ENCODE data around the gene ZC3H18.

Gene ZC3H18

DNA sequence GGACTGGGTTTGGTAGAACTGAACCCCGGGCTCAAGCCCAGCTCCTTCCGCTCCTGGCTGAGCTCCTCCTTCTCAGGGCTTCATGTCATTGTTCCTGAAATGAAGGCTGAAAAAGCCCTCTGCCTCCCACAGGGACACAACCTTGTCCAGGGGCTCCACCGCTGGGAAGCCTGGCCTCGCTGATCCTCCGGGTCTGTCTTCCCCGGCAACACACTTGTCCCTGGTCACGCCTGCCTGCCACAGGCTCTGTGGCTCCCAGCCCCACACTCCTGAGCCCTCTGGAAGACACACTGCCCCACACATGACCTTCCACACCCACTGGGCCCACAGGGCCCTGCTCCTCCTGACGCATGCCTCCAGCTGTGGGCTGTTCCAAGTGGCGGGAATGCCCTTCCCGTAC, 18.0 kb upstream of the ZC3H18 start:
- no peak for DNase-seq

DNA sequence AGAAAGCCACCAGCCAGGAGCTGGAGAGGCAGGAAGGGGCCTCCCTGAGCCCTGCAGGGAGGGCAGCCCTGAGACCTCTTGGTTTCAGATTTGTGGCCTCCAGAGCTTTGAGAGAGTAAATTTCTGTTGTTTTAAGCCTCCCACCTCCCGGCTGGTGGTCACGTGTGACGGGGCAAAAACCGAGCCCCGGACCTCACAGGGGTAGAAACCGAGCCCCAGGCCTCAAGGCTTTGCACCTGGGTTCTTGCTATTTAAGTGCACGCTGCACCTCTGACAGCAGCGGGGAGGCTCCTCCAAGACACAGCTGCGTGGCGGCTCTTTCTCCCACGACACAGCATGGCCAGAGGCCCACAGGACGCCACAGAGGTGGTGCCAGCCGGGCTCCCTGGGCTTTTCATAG, 17.4 kb upstream of the ZC3H18 start:
- no peak for DNase-seq

DNA sequence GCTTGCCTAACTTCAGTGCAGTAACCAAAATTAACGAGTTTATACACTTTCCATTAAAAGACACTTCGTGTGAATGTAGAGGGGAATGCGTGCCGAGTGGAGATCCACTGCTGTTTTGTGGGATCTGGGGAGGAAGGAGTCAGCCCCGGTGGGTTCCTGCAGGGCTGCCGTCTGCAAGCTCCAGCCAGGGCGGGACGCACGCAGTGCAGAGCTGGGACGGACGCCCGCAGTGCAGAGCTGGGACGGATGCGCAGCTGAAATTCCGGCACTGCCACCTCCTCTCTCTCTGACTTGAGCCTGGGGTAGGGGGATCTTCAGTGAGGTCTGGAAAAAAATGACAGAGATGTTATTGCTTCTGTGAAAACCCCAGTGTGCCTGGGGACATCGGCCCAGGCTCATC, 16.5 kb upstream of the ZC3H18 start:
- DNase-seq: no peak

DNA sequence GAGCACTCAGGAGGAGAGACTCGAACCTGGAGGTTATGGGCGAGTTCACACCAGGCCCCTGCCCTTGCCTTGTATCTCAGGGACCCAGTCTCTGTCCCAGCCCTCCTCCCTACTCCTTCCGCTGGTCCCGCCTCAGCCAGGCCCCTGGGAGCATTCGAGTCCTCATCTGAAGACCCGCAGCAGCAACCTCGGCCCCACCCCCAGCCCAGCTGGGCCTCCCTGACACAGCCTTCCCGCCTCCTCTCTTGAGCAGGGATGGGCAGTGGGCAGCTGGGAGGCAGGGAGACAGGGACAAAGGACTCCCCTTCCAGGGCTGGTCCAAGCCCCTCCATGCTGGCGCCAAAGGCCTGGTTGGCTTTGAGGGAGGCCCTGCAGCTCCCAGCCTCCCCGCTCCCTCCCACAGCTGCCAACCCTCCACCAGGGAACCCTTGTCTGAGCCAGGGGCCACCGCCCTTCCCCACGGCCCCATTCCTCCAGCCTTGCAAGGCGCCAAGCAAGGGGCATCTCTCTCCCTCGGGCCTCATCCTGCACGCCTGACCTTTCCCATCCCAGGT, 15.4 kb upstream of the ZC3H18 start:
- DNase-seq: no peak

DNA sequence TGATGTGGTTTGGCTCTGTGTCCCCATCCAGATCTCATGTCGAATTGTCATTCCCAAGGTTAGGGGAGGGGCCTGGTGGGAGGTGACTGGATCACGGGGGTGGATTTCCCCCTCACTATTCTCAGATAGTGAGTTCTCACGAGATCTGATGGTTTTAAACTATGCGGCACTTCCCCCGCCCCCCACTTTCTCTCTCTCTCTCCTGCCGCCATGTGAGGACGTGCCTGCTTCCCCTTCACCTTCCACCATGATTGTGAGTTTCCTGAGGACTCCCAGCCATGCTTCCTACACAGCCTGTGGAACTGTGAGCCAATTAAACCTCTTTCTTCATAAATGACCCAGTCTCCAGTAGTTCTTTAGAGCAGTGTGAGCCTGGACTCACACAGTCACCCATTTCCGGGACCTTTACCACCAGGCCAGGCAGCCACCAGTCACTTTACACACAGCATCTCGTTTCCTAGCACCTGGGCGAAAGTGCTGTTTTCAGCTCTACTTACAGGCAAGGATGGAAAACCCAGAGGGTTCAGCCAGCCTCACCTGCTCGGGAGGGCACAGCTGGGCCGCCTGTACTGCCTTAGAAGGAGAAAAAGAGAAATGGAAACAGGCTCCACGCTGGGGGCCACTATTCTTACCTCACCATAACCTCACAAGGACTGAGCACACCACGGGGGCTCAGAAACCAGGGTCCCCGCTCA, 13.8 kb upstream of the ZC3H18 start:
- DNase-seq: no peak

DNA sequence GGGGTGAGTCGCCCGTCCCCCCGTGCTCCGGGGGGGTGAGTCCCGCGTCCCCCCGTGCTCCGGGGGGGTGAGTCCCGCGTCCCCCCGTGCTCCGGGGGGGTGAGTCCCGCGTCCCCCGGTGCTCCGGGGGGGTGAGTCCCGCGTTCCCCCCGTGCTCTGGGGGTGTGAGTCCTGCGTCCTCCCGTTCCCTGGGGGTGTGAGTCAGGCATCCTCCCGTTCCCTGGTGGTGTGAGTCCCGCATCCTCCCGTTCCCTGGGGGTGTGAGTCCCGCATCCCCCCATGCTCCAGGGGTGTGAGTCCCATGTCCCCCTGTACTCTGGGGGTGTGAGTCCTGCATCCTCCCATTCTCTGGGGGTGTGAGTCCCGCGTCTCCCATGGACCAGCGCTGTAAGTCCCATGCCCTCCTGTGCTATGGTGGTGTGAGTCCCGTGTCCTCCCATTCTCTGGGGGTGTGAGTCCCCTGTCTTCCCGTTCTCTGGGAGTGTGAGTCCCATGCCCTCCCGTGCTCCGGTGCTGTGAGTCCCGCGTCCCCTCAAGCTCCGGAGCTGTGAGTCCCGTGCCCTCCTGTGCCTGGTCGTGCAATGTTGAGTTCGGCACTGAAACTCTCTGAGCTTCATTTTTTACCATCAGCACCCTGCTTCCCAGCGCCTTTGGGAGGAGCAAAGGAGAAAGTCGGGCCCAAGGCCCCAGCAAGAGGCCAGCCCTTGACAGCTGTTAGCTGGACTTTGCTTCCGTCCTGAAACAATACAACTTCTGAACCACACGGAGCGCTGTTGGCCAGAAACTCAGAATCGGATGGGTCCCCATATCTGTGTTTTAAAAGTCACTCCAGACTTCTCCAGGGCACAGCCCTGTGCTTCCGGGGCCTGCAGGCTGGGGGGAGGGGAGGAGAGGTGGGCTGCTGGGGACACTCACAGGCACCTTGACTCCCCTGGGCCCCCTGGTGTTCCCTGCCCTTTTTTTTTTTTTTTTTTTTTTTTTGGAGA, 11.5 kb upstream of the ZC3H18 start:
- DNase-seq: no peak

DNA sequence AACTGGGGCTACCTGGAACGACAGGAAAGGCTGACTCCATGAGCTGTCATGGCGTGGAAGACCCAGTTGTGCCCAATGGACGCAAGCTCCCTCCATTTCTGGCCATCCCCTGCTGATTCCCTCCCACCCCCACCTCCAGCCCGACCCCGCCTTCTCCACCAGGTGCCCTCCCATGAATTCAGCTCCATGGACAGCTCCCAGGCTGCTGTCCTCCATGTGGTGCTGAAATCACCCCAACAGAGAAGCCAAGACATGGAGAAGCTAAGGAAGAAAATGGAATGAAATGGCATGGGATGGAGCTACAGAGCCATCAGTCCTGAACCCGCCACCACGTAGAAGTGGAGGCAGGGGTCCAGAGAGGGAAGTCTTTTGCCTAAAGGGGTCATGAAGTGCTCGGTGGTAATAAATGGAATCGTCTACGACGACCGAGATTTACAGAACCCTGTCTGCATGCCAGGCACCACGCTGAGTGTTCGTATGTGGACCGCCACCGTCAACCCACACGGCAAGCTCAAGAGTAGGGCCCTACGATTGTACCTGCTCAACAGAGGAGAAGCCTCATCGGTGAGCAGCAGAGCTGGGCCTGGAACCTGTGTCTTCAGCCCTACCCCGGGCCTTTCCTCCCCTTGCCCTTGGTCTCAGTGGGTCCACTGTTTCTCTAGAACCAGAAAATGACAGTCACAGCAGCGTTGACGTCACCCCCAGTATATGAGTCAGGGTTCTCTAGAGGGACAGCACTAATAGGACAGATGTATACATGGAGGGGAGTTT, 9.3 kb upstream of the ZC3H18 start:
- no peak for DNase-seq

DNA sequence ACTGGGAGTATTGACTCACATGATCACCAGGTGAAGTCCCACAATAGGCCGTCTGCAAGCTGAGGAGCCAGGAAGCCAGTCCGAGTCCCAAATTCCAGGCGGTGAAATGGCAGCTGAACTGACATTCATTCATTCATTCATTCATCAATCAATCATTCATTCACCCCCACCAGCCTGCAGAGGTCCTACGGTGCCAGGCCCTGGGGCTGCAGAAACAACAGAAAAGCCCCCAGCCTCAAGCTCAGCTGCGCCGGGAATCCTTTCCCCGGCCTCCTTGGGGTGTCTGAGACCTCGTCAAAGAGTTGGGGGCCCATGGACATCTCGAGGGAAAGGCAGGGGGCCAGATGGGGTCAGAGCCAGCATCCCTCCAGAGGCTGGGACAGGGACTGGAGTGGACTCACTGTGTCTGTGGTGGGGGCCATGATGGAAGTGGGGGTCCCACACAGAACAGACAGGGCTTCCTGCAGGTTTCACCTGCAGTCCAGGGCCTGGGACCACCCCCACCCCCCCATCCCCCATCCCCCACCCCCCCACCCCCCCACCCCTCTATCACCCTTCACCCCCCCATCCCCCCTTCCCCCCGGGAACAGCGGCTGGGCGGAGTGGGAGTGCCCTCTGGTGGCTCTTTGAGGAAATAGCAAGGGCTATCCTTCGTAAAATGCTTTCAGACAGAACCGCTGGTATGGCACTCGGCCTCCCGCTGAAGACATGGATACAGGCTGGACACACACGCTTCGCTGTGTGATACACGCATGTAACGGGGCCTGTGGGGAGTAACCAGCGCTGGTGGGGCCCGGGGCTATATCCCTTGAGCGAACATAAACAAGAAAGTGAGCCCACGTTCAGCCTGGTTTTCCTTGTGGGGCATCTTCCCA, 8.5 kb upstream of the ZC3H18 start:
- DNase-seq: peak in 1 of 2 experiments; percentile 1

DNA sequence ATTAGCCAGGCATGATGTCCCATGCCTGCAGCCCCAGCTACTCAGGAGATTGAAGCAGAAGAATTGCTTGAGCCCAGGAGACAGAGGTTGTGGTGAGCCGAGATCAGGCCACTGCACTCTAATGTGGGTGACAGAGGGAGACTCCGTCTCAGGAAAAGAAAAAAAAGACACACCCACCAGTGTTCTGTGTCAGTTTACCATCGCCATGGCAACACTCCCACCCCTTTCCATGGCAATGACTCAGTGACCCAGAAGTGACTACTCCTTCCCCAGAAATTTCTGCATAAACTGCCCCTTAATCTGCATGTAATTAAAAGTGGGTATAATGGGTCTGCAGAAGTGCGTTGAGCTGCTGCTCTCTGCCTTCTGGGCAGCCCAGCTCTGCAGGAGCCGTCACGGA, 4.0 kb upstream of the ZC3H18 start:
- no peak for DNase-seq

DNA sequence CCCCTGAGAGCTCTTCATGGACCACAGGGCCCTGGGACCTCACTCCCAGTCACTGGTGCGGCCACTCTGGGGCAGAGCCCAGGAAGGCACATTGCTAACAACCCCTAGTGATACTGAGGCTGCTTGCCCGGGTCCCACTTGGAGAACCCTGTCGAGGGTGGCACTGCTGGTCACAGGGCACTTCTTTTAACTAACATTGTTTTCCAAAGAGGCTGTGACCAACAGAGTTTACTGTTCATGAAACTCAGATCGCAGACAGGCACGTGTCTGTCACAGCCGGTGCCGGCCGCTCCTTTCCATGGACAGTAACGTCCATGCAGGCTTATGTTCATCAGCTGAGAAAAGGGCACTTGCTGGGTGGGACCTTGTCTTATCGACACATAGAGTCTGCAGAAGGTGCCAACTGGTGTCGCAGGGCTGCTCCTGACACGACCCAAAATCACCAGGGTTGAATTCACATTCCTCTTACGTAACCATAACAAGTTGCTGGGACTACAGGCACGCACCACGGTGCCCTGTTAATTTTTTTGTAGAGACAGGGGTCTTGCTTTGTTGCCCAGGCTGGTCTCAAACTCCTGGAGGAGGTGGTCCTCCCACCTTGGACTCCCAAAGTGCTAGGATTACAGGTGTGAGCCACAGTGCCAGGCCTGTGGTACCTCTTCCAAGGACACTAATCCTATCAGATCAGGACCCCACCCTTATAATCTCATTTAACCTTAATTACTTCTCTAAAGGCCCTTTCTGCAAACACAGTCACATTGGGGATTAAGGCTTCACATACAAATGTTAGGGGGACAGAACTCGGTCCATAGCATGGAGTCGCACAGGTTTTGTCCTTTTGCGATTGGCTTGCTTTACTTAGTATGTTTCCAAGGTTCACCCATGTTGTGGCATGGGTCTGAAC, 1.2 kb upstream of the ZC3H18 start:
- no peak for DNase-seq

DNA sequence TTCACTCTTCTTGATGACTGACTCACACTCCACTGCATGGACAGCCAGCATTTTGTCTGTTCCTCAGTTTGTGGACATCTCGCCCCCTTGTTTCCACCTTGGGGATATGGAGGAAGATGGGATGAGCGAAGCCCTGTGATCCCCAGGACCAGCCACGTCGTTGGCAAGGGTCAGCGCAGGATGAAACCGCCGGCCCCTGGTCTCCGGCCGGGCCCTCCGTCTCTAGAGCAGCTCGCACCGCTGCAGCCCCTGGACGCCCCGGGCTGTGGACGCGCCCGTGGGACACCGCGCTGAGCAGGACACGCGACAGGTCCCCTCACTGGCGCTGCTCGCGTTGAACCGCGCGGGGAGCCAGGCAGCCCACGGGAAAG, 604 bp upstream of the ZC3H18 start:
- DNase-seq: no peak

DNA sequence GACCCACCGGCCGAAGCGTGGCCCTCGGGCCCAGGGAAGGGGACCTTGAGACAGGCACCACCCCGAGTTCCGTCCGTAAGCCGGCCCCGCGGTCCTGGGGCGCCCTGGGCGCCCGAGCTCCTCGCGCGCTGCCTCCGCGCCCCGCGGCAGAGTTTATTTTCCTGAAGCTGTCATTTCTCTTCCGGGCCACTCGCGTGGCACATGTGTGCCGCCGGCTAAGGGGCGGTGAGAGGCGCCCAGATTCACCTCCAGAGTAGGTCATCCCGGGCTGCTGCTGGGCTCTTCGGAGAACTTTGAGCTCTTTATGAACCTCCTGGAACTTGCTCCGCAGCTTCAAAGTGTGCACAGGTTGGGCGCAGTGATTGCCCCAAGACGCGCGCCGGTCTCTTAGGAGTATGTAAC, 489 bp downstream of the ZC3H18 start:
- no peak for DNase-seq

DNA sequence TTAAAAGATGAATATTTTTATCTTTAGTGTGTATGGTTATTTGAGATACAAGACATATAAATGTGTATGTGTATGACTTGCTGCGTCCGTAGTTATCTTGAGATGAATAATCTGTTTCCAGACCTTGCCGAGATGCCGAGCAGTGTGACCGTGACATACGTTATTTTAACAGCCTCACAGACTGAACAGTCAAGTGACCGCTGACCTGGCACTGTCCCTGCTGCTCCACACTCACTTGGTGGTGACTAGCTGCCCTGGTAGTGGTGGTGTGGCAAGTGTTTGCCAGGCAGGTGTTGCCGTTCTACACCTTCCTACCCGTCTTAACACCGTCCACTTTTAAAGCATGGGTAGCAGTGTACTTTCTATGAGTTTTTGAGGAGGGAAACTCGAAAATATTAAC, 5.0 kb downstream of the ZC3H18 start:
- DNase-seq: no peak

DNA sequence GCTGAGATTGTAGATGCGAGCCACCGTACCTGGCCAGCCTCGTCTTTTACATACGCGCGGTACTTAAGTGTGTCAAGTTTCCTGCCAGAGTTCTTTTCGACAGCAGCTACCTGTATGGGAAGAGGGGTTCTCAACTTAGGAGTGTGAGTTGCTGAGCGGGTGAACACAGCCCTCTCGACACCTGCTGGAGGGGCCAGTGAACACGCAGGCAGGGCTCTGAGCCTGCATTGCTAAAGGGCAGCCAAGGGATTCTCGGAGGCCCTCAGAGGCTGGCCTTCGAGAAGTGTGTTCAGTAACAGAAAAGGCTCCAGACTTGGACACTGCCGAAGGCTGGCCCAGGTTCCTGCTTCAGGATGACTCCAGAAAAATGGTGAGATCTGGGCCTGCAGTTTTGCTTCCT, 6.1 kb downstream of the ZC3H18 start:
- DNase-seq: no peak

DNA sequence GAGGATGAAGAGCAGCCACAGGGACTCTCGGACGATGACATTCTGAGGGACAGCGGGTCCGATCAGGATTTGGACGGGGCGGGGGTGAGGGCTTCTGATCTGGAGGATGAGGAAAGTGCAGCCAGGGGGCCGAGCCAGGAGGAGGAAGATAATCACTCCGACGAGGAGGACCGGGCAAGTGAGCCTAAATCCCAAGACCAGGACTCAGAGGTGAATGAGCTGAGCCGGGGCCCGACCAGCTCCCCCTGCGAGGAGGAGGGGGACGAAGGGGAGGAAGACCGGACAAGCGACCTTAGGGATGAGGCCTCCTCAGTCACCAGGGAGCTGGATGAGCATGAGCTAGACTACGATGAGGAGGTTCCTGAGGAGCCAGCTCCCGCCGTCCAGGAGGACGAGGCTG, 7.0 kb downstream of the ZC3H18 start:
- DNase-seq: no peak

DNA sequence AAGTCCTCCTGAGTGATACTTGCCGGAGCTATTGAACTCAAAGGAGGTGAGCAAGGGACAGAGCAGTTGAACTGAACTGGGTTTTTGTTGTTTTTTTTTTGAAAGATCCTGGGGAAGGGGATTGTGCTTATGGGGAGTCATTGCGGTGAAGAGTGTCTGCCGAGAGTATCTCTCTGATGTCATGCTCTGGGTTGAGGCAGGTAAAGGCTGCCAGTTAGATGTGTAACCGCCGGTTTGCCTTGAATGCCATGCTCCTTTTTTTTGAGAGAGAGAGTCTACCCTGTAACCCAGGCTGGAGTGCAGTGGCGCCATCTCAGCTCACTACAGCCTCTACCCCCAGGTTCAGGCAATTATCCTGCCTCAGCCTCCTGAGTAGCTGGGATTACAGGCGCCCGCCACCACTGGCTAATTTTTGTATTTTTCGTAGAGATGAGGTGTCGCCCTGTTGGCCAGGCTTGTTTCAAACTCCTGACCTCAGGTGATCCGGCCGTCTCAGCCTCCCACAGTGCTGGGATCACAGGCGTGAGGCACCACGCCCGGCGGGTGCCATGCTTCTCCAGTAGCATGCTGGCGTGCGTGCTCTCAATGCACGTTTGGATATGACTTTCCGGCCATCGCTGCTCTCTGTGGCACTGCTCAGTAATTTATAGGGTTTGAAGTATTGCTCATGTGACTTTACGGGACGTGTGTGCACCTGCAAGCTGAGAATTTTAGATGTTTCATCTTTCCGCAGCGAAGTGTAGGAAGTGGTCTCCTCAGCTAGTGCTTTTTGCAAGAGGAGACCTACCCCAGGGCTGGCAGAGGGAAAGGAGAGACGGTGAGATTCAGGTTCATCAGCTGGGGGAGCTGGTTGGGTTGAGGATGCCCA, 8.5 kb downstream of the ZC3H18 start:
- DNase-seq: no peak

DNA sequence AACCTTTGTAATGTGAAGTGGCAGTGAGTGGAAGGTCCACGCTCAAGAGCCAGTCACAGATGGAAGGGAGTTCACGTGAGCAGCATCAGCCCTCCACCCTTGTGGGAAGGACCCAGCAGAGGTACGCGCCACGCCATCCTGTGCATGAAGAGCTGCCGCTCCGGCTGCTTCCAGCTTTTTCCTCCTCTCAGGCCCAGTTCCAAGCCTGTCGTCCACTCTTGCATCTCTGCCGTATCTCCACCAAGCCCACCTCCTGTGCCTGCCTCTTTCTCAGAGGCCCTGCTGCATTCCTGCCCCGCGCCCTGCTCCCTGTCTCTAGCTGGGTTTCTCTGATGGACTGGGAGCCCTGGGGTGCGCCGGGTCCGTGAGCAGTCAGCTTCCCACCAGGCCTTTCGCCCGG, 10.2 kb downstream of the ZC3H18 start:
- no peak for DNase-seq

DNA sequence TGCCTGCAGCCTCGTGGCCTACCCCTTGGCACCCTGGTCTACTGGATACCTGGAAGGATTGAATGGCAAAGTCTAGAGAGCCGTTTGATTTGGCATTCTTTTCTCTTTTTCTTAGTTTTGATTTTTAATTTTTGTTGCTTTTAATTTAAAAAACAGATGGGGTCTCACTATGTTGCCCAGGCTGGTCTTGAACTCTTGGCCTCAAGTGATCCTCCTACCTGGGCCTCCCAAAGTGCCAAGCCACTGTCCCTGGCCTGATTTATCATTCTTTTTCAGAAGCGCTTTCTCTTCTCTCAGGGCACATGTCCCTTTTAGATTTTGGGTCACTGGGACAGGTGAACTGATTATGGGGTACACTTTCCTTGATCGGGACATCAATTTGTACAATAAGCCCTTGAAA, 10.8 kb downstream of the ZC3H18 start:
- no peak for DNase-seq

DNA sequence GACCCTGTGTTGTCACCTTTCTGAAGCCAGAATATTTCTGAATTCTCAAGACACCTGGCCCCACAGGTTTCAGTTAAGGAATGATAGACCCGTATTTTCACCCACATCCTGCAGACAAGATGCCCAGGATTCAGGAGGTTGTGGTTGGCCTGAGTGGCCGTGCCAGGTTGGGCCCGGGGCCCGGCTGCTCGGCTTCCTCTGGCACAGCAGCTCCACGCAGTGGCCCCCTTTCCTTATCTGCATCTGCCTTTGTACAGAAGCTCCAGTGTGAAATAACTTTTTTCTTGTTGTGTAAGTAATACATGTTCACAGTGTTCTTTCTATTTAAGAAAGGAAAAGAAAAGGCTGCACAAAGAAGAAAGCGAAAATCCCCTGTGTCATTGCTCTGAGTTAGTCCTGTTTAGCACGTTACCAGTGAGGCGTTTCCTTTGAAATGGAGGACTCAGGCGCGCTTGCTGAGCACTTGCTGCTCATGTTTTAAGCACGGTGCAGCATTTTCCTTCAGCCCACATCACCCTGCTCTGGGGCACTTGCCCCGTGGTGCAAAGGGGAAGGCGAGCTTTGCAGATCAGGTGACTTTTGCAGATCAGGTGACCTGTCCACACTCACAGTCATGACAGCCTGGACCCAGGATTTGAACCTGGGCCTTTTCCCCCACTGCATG, 12.8 kb downstream of the ZC3H18 start:
- no peak for DNase-seq

DNA sequence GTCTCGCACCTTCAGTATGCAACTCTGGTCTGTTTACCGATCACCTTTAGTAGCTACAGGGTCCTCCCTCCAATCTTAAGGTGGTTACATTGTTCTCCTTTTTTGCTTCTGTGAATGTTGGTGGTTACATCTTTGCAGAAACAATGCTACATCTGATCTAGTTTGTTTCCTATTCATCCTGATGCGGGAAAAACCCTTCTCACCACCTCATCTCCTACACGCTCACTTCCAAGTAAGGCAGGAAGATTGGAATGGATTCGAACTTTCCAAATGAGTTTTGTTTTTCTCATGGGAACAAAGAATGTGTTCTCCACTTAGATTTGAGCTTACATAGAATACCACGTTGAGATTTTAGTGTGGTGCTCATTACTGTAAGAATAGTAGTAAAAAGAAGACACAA, 14.5 kb downstream of the ZC3H18 start:
- DNase-seq: no peak
